ENCODE results near the gene USPL1.

- TF ChIP-seq CTCF (IDR thresholded peaks at IDR 0.05) (no peak), POLR2A (IDR thresholded peaks at IDR 0.05) (no peak)
These were observed 42.3 kb downstream of the USPL1 start for GRCh38 chr13:30659980-30660379.
